Measurements from ENCODE around the gene ACACB.
"Not testable (repeated sequence)": the region's sequence is repeated elsewhere in the genome, so short reads cannot be mapped to it uniquely, and the experiment has no call there.

ACACB gene

GRCh38 chr12:109167781-109168180 is 51.4 kb downstream of the ACACB start:
- no peak overlapping the region for H3K4me3 ChIP-seq (replicated peaks; ENCODE audit: low read depth, low read length)
- no peak for TF ChIP-seq CTCF (IDR thresholded peaks at IDR 0.05; ENCODE audit: insufficient read depth, low read length, poor library complexity, severe bottlenecking)
- no peak for DNase-seq (ENCODE audit: extremely low read depth, insufficient read length)
- no peaks in the 10 kb centered on the region for H3K27me3 ChIP-seq (replicated peaks; ENCODE audit: control insufficient read depth, insufficient read depth, low read length)
- H3K36me3 ChIP-seq (ENCODE audit: control insufficient read depth, insufficient read depth, low read length), result no peaks in the 10 kb centered on the region

GRCh38 chr12:109169262-109169661 is 52.9 kb downstream of the ACACB start:
- no peak for DNase-seq (ENCODE audit: extremely low read depth, insufficient read length)
- no peaks in the 10 kb centered on the region for H3K27me3 ChIP-seq (replicated peaks; ENCODE audit: control insufficient read depth, insufficient read depth, low read length)
- no peaks in the 10 kb centered on the region for H3K36me3 ChIP-seq (ENCODE audit: control insufficient read depth, insufficient read depth, low read length)
- no peak for TF ChIP-seq CTCF (IDR thresholded peaks at IDR 0.05; ENCODE audit: insufficient read depth, low read length, poor library complexity, severe bottlenecking)
- no peak overlapping the region for H3K4me3 ChIP-seq (replicated peaks; ENCODE audit: low read depth, low read length)

GRCh38 chr12:109169686-109170085 is 53.3 kb downstream of the ACACB start:
- no peak for TF ChIP-seq CTCF (IDR thresholded peaks at IDR 0.05; ENCODE audit: insufficient read depth, low read length, poor library complexity, severe bottlenecking)
- H3K4me3 ChIP-seq (replicated peaks; ENCODE audit: low read depth, low read length), result no peak overlapping the region
- H3K27me3 ChIP-seq (replicated peaks; ENCODE audit: control insufficient read depth, insufficient read depth, low read length), result no peaks in the 10 kb centered on the region
- no peak for DNase-seq (ENCODE audit: extremely low read depth, insufficient read length)
- H3K36me3 ChIP-seq (ENCODE audit: control insufficient read depth, insufficient read depth, low read length), result no peaks in the 10 kb centered on the region

GRCh38 chr12:109170324-109170723 is 53.9 kb downstream of the ACACB start:
- no peaks in the 10 kb centered on the region for H3K36me3 ChIP-seq (ENCODE audit: control insufficient read depth, insufficient read depth, low read length)
- H3K27me3 ChIP-seq (replicated peaks; ENCODE audit: control insufficient read depth, insufficient read depth, low read length), result no peaks in the 10 kb centered on the region
- H3K4me3 ChIP-seq (replicated peaks; ENCODE audit: low read depth, low read length), result no peak overlapping the region
- TF ChIP-seq CTCF (IDR thresholded peaks at IDR 0.05; ENCODE audit: insufficient read depth, low read length, poor library complexity, severe bottlenecking), result no peak
- no peak for DNase-seq (ENCODE audit: extremely low read depth, insufficient read length)

GRCh38 chr12:109172787-109173186 is 56.4 kb downstream of the ACACB start:
- not testable (repeated sequence) for H3K27me3 ChIP-seq (replicated peaks; ENCODE audit: control insufficient read depth, insufficient read depth, low read length); DNase-seq (ENCODE audit: extremely low read depth, insufficient read length); H3K4me3 ChIP-seq (replicated peaks; ENCODE audit: low read depth, low read length); H3K36me3 ChIP-seq (ENCODE audit: control insufficient read depth, insufficient read depth, low read length)

GRCh38 chr12:109173443-109174240 is 57.3 kb downstream of the ACACB start:
- H3K36me3 ChIP-seq (ENCODE audit: control insufficient read depth, insufficient read depth, low read length), result no peaks in the 10 kb centered on the region
- no peak for DNase-seq (ENCODE audit: extremely low read depth, insufficient read length)

More at GRCh38 chr12:109173443-109174240, 57.3 kb downstream of the ACACB start:
- Histone ChIP-seq H3K4me3 (replicated peaks; ENCODE audit: low read depth, low read length) (no peak overlapping the region), H3K27me3 (replicated peaks; ENCODE audit: control insufficient read depth, insufficient read depth, low read length) (no peaks in the 10 kb centered on the region)
- no peak for TF ChIP-seq CTCF (IDR thresholded peaks at IDR 0.05; ENCODE audit: insufficient read depth, low read length, poor library complexity, severe bottlenecking)

Measured in GM06990 (cell line).